ENCODE results near the gene DMXL1.
"Not testable (repeated sequence)": the region's sequence is repeated elsewhere in the genome, so short reads cannot be mapped to it uniquely, and the experiment has no call there.

The DMXL1 gene

DNA sequence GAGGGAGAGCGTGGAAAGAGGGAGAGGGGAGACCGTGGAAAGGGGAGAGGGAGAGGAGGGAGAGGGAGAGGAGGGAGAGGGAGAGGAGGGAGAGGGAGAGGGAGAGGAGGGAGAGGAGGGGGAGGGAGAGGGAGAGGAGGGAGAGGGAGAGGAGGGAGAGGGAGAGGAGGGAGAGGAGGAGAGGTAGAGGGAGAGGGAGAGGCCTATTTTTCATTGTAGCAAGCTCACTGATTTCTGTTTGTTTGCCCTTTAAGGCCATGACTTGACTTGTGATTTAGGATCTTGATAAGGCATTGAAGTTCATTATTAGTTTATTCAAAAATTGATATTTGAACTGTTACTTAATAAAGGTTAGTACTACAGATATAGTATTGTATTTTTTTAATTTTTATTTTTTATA, 52.4 kb downstream of the DMXL1 start:
- DNase-seq, result no peak

DNA sequence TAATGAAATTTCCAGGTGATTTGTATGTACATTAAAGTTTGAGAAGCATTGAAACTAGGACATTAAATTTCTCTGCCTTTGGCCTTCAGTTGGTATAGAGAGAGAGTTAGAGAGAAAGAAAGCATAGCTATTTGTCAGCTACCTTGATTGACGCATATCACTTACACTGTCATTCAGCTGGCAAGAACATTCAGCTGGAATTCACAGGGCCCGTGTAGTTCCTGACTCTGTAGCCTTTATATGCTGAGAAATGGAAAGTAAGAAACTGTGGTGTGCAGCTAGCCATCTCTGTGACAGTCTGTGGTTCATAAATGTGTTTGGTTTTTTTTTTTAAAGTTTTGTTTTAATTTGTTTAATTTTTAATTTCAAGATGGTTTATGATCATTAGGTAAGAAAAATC, 58.9 kb downstream of the DMXL1 start:
- no peak for DNase-seq

DNA sequence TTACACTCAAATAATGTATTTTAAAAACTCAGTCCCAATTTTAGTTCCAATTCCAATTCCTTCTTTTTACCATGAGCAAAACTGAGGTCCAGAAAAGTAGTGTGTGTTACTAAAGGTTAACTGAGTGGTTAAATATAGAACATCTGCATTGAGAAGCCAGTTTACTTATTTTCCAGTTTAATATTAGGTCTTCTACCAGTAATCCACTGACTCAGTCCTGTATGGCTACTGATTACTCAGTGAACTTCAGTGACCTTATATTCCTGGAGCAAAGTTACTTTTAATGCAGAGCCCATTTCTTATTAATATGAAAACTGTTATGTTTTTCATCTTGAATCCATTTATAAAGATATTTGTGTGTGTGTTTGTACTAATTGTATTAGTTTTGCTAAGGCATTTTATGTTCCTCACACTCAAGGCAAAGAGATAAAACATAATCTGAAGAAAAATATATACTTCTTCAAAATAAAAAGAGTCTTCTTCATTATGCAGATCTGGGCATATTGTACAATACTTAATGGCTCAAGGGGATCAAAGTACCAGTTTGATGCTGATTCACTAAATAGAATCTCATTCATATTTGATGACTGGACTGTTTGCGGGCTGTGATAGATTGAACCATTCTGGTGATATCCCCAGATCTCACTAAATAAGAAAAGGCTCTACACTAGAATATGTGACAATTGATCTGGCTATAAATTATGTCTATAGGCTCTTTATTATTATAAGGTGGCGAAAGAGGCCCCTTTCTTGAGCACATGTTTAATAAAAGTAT, 60.8 kb downstream of the DMXL1 start:
- DNase-seq, result no peak

- not testable (repeated sequence) for DNase-seq
Measured at GRCh38 chr5:119135743-119136142, 64.9 kb downstream of the DMXL1 start.

DNA sequence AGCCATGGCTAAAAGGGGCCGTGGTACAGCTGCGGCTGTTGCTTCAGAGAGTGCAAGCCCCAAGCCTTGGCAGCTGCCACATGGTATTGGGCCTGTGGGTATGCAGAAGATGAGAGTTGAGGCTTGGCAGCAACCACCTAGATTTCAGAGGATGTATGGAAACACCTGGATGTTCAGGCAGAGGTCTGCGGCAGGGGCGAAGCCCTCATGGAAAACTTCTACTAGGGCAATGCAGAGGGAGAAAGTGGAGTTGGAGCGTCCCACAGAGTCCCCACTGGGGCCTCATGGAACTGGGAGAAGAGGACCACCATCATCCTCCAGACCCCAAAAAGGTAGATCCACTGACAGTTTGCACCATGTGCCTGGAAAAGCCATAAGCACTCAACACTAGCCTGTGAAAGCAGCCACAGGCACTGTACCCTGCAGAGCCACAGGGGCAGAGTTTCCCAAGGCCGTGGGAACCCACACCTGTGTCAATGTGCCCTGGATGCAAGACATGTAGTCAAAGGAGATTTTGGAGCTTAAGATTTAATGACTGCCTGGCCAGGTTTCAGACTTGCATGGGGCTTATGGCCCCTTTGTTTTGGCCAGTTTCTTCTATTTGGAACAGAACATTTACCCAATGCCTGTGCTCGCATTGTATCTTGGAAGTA, 65.9 kb downstream of the DMXL1 start:
- DNase-seq, result no peak

DNA sequence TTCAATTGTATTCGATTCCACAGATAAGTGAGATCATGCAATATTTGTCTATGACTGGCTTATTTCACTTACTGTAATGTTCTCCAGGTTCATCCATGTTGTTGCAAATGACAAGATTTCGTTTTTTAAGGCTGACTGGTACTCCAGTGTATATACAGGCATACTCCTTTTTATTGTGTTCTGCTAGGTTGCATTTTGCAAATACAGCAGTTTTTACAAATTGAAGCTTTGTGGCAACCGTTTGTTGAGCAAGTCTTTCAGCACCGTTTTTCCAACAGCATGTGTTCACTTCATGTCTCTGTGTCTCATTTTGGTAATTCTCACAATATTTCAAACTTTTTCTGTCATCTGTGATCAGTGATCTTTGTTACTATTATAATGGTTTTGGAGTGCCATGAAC, 82.7 kb downstream of the DMXL1 start:
- DNase-seq, result no peak

GRCh38 chr5:119158144-119158543, 87.3 kb downstream of the DMXL1 start:
- DNase-seq, result no peak

- DNase-seq, result no peak
Measured at GRCh38 chr5:119161430-119161829, 90.5 kb downstream of the DMXL1 start.

- no peak for DNase-seq
Measured at GRCh38 chr5:119166026-119166425, 95.1 kb downstream of the DMXL1 start.

- no peak for DNase-seq
Measured at GRCh38 chr5:119168401-119168800, 97.5 kb downstream of the DMXL1 start.

GRCh38 chr5:119171686-119172085, 100.8 kb downstream of the DMXL1 start:
- no peak for DNase-seq

DNA sequence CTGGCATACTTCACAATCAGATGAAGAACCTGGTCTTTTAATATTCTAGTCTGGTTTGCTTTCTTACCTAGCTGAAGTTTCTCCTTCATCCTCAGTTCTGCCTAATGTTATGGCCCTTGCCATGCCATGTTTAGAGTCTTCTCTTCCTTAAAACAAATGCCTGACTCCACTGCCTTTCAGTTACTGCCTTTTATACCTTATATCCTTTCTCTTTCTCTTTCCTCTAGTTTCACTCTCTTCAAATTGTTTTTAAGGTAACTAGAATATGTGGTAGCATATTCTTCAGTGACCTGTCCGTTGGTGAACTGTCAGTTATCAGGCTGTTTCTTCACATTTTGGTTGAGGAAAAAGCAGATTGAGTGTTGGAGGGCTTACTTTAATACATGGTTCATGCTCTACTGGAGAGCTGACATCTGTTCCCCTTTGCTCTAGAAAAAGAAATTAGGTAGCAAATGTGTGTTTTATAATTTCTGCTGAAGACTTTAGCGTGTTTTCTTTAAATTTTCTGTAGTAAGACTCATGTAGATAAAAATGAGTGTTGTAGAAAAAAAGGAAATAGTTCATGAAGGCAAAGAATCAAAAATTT, 103.8 kb downstream of the DMXL1 start:
- DNase-seq, result no peak

DNA sequence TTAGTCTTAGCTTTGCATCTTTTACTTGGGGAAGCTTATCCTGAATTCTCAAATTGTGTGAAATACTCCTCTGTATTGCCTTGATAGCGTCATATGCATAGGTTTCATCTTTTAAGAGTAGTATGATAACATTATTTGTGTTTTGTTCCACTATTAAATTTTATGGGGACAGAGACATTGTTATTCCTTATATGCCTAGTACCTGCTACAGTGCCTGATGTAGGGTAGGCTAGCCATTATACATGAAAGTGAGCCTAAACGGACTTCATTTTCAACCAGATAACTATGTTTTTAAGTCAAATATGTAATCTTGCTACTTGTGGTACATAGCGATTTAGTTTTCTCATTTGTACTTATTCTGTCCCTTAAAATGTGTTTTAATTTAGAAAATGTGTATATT, 105.9 kb downstream of the DMXL1 start:
- DNase-seq, result no peak

- DNase-seq, result no peak
Measured at GRCh38 chr5:119177226-119177625, 106.3 kb downstream of the DMXL1 start.

- DNase-seq, result no peak
Measured at GRCh38 chr5:119178435-119178834, 107.5 kb downstream of the DMXL1 start.

DNA sequence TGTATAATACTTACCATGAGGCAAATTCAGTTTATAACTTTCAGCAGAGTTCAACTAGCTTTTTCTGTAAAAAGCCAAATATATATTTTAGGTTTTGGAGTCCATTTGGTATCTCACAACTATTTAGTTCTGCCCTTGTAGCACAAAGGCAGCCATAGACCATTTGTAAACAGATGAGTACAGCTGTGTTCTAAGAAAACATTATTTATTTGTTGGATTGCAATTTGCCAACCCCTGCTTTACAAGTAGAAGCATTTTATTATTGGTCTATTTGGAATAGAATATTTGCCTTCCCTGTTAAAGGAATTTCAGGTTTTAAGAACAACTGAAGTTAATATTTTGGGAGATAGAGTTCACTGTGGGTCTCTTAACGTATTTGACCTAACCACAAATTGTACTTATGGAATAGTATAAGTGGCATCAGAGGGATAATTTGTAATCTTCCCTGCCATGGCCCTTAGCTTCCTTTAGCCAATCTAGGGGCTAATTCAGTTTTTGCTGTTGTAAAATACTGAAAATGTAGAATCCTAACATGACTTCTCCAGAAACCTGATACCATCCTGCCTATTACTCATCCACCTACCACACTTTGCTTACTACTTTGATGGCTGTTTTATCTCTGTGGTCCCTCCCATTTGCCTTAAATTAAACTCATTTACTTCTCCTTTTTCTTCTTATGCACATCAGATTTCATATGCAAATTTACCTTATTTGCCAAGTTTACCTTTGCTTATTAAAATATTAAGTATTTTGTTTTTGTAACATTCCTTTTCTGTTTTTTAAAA, 109.2 kb downstream of the DMXL1 start:
- no peak for DNase-seq

DNA sequence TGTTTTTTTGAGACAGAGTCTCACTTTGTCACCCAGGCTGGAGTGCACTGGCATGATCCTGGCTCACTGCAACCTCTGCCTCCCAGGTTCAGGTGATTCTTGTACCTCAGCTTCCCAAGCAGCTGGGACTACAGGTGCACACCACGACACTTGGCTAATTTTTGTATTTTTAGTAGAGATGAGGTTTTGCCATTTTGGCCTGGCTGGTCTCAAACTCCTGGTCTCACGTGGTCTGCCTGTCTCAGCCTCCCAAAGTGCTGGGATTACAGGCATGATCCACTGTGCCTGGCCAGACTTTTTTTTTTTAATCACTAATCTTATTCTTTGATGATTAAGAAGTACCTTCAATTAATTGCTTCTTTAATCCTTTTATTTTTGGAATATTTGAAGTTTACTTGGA, 114.6 kb downstream of the DMXL1 start:
- not testable (repeated sequence) for DNase-seq

GRCh38 chr5:119187776-119188529, 117.1 kb downstream of the DMXL1 start:
- DNase-seq, result no peak

DNA sequence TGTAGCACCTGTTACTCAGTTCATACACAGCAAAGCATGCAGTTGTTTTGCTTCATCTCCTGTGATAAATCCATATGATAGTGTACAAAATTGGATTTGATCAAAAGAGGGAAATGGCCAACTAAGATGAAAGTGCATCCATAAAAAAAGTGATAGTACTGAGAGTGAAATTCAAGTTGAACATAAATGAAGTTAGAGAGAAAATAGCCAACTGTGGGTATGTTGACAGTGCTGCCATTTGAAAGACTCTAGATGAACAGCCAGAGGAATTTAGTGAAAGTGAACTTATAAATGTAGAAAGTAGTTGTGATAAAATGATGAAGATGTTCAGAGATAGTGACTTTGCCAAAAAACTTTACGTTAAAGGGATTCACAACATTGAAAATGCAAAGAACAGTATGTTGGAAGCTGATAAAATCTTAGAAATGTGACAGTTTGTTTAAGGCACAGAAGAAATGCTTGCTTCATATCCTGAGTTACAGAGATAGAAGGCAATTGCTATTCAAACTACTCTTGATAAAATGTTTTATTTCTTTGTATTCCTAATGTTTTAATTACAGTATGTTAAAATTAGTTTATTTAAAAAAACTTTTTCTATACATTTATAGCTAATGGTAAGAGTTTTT, 119.7 kb downstream of the DMXL1 start:
- DNase-seq, result no peak

- DNase-seq, result no peak
Measured at GRCh38 chr5:119191944-119192343, 121.1 kb downstream of the DMXL1 start.

- no peak for DNase-seq
Measured at GRCh38 chr5:119200795-119201194, 129.9 kb downstream of the DMXL1 start.

DNA sequence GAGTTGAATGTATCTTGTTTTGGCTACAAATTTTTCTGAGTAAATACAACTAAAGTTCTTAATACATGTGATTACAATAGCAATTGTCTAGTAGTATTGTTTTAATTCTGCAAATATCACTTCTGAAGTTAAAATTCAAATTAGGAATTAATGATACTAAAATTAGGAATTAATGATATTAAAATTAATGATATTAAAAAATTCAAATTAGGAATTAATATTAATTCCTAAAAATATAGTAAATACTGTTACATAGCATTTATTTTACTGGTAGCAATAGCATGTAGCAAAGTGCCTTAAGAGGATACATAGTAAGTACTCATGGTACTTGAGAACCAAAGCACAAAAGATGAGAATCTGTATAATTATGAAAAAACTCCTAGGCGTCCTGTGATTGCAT, 136.2 kb downstream of the DMXL1 start:
- DNase-seq, result no peak

Data from NK-92 treated with Interleukin-12 subunit alpha and Interleukin-12 subunit beta, amount 100 ng/mL, for 24 hours (cell line).